ENCODE data around the gene RPS6KA2.

GRCh38 chr6:166415306-166415705, 211.7 kb downstream of the RPS6KA2 start:
- TF ChIP-seq, protein P1, sequence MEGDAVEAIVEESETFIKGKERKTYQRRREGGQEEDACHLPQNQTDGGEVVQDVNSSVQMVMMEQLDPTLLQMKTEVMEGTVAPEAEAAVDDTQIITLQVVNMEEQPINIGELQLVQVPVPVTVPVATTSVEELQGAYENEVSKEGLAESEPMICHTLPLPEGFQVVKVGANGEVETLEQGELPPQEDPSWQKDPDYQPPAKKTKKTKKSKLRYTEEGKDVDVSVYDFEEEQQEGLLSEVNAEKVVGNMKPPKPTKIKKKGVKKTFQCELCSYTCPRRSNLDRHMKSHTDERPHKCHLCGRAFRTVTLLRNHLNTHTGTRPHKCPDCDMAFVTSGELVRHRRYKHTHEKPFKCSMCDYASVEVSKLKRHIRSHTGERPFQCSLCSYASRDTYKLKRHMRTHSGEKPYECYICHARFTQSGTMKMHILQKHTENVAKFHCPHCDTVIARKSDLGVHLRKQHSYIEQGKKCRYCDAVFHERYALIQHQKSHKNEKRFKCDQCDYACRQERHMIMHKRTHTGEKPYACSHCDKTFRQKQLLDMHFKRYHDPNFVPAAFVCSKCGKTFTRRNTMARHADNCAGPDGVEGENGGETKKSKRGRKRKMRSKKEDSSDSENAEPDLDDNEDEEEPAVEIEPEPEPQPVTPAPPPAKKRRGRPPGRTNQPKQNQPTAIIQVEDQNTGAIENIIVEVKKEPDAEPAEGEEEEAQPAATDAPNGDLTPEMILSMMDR (IDR thresholded peaks at IDR 0.05), result no peak
- TF ChIP-seq POLR2A (IDR thresholded peaks at IDR 0.05), result no peak

Data from testis (tissue), 2 donors.